Activated T-helper 1 cell treated with Interleukin-2 at 50 U/mL for 16 hours (primary cell): ENCODE measurements around the gene CSTB.

Experiments used
- DNase-seq: peaks from one replicate; pipeline ENCODE4 v3.0.0-alpha.2; 2020; ENCODE audit warnings: low read depth

CSTB gene

DNA sequence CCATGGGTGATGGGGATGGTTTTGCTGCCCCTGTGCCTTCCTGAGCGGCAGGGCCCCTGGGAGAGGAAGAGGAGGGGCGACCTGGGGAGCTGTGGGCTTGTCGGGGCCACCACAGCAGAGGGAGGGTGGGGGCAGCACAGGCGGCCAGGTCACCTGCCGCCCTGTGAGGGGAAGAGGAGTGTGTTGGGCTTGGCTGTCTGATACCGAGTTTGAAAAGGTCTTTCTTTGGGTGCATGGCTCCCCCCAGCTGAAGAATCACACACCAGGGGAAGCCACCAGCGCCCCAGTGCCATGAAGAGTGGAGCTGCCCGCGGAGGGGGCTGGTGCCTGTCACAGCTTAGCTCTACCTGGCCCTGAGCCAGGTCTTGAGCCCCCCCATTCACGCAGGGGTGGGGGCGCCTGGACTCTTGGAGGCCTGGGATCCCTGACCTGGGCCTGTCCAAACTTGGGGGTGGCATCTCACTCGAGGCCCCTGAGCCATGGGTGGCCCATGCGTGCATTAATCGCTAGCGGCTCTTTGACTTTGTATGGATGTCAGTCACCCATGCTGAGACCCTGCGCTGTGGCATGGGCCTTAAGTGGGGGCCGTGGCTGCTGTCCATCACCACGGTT is 26.4 kb downstream of the CSTB start:
- no peak for DNase-seq

DNA sequence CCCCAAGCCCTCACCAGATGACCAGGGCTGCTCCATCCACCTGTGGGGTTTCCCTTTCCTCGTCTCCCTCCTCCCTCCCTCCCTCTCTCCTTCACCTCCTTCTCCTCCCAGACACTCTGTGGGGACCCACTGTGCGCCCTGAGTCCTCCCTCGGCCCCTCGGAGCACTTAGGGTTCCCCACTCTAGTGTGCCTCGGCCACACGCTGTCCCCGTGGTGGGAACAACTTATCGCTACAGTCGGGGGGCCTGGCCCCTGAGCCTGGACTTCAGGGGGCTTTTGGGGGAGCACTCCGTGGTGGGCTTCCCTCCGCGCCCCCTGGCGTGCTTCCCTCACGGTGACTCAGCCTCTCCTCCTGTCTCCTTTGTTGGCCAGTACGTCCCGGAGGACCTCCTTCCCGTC is 27.5 kb downstream of the CSTB start:
- DNase-seq = no peak

DNA sequence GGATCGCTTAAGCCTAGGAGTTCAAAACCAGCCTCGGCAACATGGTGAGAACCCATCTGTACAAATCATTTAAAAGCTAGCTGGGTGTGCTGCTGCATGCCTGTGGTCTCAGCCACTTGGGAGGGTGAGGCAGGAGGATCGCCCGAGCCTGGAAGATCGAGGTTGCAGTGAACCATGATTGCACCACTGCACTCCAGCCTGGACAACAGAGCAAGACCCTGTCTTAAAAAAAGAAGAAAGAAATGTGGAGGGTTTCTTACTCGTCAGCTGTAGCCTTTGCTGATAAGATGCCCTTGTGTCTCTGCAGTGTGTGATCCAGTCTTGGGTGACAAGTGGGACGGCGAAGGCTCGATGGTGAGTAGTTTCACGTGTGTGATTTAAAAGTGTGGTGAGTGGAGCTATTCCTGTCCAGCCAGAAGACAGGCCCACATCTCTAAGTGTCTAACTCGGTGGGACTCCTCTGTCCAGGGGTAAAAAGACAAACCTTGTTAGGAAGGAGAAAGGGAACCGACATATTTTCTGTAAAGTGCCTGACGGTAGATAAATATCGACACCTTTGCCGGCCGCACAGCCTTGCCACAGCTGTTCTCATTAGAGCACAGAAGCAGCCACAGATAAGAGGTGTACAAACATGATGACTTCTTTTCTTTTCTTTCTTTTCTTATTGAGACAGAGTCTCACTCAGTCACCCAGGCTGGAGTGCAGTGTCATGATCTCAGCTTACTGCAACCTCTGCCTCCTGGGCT is 30.2 kb downstream of the CSTB start:
- no peak for DNase-seq

DNA sequence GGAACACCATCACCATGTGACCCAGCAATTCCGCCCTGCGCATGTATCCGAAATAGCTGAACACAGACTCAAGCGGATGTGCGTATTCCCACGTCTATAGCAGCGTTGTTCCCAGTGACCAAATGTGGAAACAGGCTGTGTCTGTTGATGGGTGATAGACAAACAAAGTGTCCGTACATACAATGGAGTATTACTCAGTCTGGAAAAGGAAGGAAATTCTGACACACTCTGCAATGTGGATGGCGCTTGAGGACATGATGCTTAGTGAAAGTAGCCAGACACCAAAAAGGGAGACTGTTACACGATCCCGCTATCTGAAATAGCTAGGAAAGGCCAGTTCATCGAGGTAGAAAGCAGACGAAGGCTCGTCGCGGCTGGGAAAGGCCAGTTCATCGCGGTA is 31.4 kb downstream of the CSTB start:
- no peak for DNase-seq

DNA sequence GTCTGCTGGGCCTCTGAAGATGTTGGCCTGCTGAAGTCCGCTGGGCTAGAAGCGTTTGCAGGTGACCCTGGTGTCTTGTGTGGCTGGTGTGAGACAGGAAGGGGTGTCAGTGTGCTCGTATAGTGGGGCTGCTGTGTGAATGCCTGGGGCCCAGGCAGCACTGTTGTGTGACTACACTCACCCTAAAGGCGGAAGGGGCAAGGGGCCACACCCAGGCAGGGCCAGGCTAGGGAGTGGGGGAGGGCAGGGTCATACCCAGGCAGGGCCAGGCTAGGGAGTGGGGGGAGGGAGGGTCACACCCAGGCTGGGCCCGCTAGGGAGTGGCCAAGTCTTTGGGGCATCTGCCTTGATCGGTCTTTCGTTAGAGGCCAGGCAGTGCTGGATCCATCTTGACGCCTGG is 32.2 kb downstream of the CSTB start:
- no peak for DNase-seq

DNA sequence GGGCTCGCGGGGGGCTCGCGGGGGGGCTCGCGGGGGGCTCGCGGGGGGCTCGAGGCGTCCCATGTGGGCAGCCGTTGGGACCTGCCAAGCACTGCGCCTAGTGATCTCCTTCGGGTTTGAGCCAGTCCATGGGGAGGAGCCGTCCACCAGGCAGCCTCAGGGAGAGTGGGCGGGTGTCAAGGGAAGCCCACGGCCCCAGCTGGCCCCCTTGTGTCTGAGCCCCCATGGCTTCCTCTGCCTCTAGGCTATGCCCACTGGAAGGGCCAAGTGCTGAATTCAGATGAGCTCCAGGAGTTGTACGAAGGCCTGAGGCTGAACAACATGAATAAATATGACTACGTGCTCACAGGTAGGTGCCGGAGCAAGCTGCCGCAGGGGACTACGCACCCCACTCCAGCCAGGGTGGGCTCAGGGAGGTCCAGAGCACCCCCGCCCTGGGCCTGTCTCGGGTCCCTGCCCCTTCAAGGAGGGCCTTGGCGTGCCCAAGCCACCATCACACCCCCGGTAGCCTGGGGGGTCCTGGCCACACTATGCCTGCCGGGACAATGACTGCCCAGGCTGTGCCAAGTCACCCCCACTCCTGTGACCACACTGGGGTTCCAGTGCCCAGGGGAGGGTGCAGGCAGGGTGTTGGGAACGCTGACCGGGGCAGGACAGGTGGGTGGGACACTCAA is 34.5 kb downstream of the CSTB start:
- no peak for DNase-seq

DNA sequence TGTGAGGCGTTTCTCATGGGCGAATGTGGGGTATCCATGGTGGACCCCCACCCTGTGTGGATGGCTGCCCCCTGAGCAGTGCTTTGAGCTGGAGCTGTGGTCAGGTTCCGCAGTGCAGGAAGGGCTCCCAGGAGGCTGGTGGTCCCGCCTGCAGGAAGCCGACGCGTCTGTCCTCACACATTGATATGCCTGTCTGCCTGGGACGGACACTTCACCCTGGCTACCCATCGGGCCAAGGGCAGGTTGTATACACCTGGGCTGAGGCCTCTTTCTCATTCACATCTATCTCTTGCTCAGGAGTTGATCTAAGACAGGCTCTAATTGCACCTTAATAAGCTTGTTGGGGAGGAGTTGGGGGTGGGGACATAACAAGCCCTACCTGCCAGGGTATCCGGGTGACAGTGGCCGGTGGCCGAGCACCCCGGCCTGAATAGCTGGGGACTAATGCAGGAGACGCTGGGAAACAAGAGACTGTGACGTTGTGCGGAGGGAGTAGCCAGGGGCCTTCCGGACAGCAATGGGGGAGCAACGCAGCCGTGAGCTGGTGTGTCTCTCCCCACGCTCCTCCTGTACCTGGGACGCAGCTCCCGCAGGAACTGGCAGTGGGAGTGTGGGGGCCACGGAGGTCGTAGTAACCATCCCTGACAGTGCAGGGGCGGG is 35.5 kb downstream of the CSTB start:
- DNase-seq = no peak

DNA sequence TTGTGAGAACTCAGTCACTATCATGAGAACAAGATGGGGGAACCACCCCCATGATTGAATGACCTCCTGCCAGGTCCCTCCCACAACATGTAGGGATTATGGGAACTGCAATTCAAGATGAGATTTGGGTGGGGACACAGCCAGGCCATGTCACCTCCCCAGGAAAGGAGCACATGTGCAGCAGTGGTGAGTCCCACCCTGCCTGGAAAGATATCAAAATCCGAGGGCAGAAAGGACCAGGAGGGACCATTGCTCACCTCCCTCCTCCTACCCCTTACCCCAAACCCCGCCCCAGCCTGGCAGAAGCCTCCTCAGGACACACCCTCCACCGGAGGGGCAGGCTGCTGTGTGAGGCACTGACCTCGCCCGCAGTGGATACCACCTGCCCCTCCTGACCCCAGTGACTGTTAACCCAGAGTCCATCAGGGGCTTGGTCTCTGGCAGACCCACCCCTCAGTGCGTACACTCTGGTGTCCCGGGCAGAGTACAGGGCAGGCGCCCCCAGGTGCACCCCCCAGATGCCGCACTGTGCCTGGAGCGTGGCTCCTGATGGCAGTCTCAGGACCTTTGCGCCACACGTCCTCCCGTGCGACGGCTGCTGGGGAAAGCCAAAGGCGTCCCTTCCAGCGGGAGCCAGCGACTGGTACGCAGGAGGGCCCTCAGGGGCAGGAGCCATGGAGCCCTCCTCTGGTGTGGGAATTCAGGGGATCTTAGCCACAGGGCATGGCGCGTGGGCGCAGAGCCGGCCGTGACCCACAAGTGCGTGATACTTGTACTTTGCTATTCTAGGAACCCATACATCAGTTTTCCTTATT is 36.3 kb downstream of the CSTB start:
- no peak for DNase-seq

DNA sequence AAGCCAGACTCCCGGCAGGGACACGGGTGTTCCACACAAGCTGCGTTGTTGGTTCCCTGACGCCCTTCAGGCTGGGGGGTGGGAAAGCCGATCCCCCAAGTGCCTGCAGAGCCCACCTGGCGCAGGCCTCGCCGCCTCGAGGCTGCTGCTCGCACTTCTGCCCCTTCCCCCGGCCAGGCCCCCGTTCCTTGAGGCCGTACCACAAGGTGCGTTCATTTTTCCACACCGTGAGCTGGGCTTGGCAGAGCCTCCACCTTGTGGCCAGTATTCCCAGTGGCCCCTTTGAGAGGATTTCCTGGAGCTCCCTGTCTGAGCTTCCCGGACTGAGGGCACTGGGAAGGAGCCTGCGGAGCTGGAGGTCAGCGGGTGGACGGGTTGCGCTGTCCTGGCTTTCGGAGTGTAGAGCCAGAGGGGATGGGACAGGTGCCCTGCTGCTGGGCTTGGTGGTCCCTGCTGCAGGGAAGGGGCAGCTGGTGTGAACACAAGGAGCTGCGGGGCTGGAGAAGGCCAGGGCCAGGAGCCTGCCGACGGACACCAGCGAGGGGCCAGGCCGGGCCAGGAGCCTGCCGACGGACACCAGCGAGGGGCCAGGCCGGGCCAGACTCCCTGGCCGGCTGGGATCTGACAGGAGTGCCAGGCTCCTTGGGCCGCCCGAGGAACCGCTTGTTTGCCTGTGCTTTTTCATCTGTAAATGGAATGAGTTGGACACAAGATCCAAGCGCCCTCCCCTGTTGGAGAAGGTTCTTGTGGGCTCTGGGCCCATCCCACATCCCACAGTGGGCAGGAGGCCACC is 38.8 kb downstream of the CSTB start:
- no peak for DNase-seq

DNA sequence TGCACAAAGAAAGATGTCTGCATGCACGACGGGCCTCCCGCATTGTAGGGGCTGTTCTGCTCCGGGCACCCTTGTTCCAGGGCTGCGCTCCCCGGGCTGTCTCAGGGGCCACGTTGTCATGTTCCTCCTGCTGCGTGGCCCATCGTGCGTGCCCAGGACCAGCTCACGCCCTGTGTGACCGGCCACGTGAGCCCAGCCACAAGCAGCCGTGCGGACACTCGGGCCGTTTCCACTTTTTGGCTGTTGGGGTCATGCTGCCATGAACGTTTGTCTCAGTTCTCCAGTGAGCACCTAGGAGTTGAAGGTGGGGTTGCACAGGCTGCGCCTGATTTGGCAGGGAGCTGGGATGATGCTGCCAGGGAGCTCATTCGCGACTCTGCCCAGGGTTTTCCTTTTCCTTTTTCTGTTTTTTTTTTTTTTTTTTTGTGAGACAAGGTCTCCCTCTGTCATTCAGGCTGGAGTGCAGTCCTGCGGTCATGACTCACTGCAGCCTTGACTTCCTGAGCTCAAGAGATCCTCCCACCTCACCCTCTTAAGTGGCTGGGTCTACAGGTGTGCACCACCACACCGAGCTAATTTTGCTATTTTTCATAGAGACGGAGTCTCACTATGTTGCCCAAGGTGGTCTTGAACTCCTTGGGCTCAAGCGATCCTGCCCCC is 39.8 kb downstream of the CSTB start:
- DNase-seq = no peak

DNA sequence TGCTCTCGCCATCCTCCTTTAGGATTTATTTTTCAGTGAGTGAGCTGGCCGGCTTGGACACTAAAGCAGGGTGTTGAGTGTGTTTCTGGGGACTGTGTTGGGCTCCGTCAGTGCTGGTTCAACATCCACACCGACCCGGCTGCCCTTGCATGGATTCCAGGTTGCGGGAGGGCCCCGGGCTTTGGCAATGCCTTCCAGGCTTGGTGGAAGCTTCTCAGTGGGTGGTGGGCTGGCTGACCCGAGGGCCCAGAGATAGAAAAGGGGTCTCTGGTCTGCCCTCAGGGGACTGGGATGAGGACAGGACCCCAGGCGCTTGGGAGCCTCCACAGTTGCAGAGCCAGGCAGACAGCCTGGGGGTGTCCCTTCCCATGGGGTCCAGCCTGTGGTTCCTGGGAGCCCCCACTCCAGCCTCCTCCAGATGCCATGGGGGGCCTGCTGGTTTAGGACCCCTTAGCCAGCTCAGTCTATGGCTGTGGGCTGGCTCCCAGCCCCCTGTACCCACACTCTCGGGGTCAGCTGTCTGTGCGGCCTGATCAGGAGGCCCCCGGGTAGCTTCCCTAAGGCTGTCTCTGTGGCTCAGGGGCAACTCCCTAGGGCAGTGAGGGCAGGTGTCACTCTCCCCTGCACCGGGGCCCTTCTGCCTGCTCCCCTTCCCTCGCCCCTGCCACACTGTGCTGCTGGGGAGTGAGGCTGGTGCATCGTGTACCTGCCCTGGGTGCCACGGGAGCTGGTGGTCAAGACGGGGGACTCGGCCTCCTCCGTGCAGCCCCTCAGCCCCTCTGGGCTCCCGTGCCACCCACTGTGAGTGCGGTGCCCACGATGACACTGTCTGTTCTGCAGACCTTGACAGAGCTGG is 40.6 kb downstream of the CSTB start:
- DNase-seq = no peak

DNA sequence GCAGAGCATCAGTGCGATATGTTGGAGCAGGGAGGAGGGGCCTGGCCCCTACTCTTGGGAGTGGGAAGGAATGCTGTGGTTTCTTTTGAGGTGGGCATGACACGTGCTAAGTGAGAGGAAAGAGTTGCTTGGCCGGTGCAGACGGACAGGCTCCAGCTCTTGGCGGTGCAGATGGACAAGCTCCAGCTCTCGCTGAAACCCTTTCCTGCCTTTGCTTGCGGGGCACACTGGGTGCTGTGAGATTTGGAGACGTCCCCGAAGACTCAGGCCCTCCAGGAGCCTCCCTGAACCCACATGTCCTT is 41.2 kb downstream of the CSTB start:
- no peak for DNase-seq

DNA sequence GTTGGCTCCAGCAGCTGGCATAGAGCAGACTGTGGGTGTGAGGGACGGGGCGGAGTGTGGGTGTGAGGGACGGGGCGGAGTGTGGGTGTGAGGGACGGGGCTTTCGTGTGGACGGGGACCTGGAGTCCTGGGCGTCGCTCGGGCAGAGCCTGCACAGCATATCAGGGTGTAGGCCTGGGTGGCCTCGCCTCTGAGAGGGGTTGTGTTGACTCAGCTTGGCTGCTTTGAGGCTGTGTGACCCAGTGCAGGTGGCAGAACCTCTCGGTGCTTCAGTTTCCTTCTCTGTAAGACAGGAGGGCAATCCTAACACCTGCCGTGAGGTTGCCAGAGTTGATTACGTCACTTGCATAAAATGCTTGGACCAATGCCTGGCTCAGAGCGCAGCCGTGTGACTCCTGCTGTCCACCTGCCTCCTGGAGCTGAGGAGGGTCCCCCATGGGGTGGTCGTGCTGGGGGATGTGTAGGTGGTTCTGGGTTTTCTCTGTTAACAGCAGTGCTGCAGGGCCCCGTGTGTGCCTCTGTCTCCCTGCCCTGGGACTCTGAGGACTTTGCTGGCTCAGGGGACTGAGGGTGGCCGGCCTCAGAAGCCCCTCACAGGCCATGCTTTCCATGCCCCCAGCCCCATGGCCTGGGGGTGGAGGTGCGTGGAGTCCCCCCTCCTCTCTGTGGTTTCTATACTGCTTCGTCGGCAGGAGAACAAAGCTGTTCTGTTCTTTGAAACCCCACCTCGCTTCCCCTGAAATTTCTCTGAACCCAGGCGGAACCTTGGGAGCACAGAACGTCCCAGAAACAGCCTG is 41.8 kb downstream of the CSTB start:
- DNase-seq = no peak

DNA sequence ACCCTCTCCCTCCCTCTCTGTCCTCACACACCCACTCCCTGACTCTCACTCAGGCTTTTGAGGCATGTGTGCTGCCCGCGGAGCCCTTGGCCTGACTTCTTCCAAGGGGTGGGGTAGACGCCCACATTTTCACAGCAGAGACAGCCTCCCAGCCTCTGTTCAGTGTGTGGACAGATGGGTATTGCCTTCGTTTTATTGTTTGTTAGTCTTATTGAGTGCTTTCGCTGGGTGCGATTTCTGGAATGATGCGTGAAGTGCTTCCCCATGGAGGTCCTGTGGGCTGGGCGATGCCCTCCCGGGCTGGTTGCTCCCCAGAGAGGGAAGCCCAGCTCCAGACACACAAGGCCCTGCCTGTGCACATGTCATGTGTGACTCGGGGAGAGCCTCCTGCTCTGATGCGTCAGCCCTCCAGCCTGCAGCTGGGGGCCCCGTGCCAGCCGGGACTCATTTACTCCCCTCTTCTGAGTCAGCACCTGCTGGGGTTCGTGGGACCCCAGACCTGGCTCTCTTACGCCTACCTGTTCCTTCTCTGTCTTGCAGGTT is 42.5 kb downstream of the CSTB start:
- no peak for DNase-seq

DNA sequence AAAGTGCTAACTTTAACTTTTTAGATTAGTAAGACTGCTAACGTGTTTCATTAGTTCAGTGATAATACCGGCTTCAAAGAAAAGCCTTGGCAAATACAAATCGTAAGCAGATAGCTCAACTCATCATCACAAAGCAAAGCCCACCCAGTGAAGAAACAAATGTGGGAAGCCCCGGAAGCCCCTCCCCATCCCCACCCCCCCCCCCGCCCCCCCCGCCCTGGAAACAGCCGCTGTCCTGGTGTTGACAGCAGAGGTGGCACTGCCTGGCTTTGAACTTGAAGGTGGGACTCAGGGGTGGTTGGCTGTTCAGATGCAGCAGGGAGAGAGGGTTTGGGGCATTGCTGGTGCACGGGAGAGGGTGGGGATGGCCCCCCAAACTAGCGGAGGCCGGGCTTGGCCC is 43.0 kb downstream of the CSTB start:
- DNase-seq = no peak

DNA sequence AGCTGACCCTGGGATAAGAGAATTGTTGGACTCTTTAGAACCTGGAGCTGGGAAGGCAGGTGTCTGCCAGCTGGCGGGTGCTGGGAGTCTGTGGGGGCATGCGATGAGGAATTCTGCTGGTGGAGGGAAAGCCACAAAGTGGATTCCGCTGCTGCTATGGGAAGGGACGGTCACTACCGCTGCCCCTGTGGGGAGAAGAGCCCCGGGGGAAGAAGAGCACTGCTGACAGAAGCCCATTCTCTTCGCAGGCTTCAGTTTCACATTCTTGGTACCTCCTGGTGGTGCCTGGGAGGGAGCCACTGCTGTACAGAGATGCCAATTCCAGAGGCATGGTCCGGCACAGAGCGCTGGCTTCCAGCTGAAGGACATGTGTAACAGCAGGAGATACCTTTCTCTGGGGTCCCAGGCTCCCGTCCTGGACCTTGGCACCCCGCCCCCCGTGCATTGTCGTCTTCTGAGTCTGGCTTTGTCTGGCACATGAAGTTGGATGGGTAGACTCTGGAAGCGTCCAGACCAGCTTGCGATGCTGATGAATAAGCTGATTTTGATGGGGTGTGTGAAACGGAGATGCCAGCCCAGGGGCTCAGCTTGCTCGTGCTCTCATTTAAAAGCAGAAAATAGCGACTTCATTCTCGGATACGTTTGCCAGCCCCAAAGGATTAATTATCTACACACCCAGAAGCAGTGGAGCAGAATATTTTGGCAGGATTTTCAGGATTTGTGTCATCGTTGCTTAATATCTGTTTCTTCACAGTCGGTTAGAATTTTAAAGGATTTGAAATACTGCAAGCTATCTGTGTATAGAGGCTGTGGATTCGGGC is 44.0 kb downstream of the CSTB start:
- DNase-seq = no peak

DNA sequence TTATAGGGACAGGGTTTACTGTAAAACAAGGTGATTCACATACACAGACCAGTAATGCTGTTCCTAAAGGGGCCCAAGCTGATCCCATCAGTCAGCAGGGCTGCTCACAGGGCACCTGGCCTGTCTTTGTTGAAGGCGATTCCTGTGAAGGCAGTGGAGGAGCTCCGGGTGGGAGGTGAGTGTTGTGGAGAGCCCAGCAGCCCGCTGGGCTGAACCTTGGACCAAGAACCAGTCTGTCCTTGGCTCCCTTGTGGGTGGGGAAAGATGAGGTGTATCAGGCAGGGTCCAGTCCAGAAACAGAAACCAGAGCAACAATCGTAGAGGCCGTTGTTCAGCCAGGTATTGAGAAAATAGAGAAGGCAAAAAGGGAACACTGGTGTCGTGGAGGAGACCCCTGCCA is 44.6 kb downstream of the CSTB start:
- no peak for DNase-seq
